Stimulated activated CD8-positive, alpha-beta memory T cell treated with anti-CD3 and anti-CD28 coated beads, Interleukin-4, amount 100 ng/mL, for 4 hours (primary cell): ENCODE measurements around the gene ANO7.

Experiments used
- DNase-seq, 2 donors: peaks; one replicate each; pipeline ENCODE4 v3.0.0-alpha.2; 2020; ENCODE audit warnings: low read depth in 2 of 2, low spot score in 1 of 2

Gene ANO7

GRCh38 chr2:241157841-241158545 lies 30.5 kb upstream of the ANO7 start:
- no peak for DNase-seq

GRCh38 chr2:241158546-241158900 lies 30.0 kb upstream of the ANO7 start:
- no peak for DNase-seq

GRCh38 chr2:241159116-241159515 lies 29.4 kb upstream of the ANO7 start:
- DNase-seq: no peak

GRCh38 chr2:241160318-241160717 lies 28.2 kb upstream of the ANO7 start:
- DNase-seq: no peak

- no peak for DNase-seq
These were observed 26.7 kb upstream of the ANO7 start for GRCh38 chr2:241161646-241162281.

GRCh38 chr2:241163601-241164118 lies 24.8 kb upstream of the ANO7 start:
- no peak for DNase-seq

GRCh38 chr2:241168366-241168765 lies 20.1 kb upstream of the ANO7 start:
- no peak for DNase-seq

- no peak for DNase-seq
These were observed 14.9 kb upstream of the ANO7 start for GRCh38 chr2:241173557-241173956.

- no peak for DNase-seq
These were observed 10.7 kb upstream of the ANO7 start for GRCh38 chr2:241177526-241178334.

GRCh38 chr2:241178961-241179360 lies 9.5 kb upstream of the ANO7 start:
- no peak for DNase-seq

GRCh38 chr2:241179899-241180298 lies 8.6 kb upstream of the ANO7 start:
- DNase-seq: no peak

- DNase-seq: no peak
These were observed 8.0 kb upstream of the ANO7 start for GRCh38 chr2:241180495-241180894.

GRCh38 chr2:241182126-241182525 lies 6.4 kb upstream of the ANO7 start:
- no peak for DNase-seq

- no peak for DNase-seq
These were observed 5.8 kb upstream of the ANO7 start for GRCh38 chr2:241182531-241183133.

- no peak for DNase-seq
These were observed 5.3 kb upstream of the ANO7 start for GRCh38 chr2:241183221-241183620.

- DNase-seq: no peak
These were observed 3.6 kb upstream of the ANO7 start for GRCh38 chr2:241184901-241185300.

- DNase-seq: no peak
These were observed 2.5 kb upstream of the ANO7 start for GRCh38 chr2:241185961-241186360.

GRCh38 chr2:241187101-241187917 lies 1.2 kb upstream of the ANO7 start:
- no peak for DNase-seq

- no peak for DNase-seq
These were observed 601 bp upstream of the ANO7 start for GRCh38 chr2:241187918-241188234.

GRCh38 chr2:241189093-241189855 lies 797 bp downstream of the ANO7 start:
- no peak for DNase-seq
